Thymus (tissue), 11 donors: ENCODE measurements around the gene LDLRAD3. TPM values are rescaled to one million over a fixed set of nuclear protein-coding genes. Genes with fewer than 3 reads are reported as not detected.

Experiments
- DNase-seq, 9 donors: peaks; one replicate each; pipeline ENCODE4 v3.0.0-alpha.2; 2013; ENCODE audit warnings: low spot score in 9 of 9, low read depth in 6 of 9, missing footprints in 1 of 9
- H3K27ac ChIP-seq, 2 donors: one replicate each; pipeline ENCODE4 v1.5.1; 2013; ENCODE audit warnings: control low read depth in 1 of 2, low read depth in 1 of 2, low read length in 1 of 2, mild to moderate bottlenecking in 1 of 2, moderate library complexity in 1 of 2
- H3K27me3 ChIP-seq, 2 donors: one replicate each; pipeline ENCODE4 v1.5.1; 2013; ENCODE audit warnings: low read length in 1 of 2; ENCODE audit not compliant: control insufficient read depth in 2 of 2, insufficient read depth in 1 of 2
- H3K36me3 ChIP-seq, 2 donors: one replicate each; pipeline ENCODE4 v1.5.1; 2013; ENCODE audit warnings: low read length in 1 of 2, mild to moderate bottlenecking in 1 of 2, moderate library complexity in 1 of 2; ENCODE audit not compliant: control insufficient read depth in 2 of 2, insufficient read depth in 2 of 2
- H3K4me1 ChIP-seq, 2 donors: one replicate each; pipeline ENCODE4 v1.5.1; 2013; ENCODE audit warnings: low read length in 2 of 2; ENCODE audit not compliant: control insufficient read depth in 2 of 2, insufficient read depth in 2 of 2
- H3K4me3 ChIP-seq, 2 donors: one replicate each; pipeline ENCODE4 v1.5.1; 2013; ENCODE audit warnings: low read length in 2 of 2, control low read depth in 1 of 2, mild to moderate bottlenecking in 1 of 2
- H3K9me3 ChIP-seq, 2 donors: one replicate each; pipeline ENCODE4 v1.5.1; 2013; ENCODE audit warnings: low read length in 1 of 2, mild to moderate bottlenecking in 1 of 2; ENCODE audit not compliant: control insufficient read depth in 2 of 2, insufficient read depth in 1 of 2
- WGBS: extraction: QIAGEN DNeasy Blood & Tissue Kit; methylation state at CpG from one replicate; pipeline ENCODE4 v1.1.7; 2013; 5-methylcytosine and 5-hydroxymethylcytosine counted together
- polyA plus RNA-seq: library from polyadenylated mRNA; stranded (reverse); fragments of 200-250 nt; gene quantifications from one replicate; pipeline ENCODE4 v1.2.3, GENCODE V29; 2013
- total RNA-seq: library from RNA; stranded (reverse); fragments of 120-200 nt; gene quantifications from one replicate; pipeline ENCODE4 v1.2.4, GENCODE V29; 2013
- donor health status: healthy.

Gene LDLRAD3
- total and polyA plus RNA-seq, 2 donors, result 2.1 to 6.9 TPM

DNA sequence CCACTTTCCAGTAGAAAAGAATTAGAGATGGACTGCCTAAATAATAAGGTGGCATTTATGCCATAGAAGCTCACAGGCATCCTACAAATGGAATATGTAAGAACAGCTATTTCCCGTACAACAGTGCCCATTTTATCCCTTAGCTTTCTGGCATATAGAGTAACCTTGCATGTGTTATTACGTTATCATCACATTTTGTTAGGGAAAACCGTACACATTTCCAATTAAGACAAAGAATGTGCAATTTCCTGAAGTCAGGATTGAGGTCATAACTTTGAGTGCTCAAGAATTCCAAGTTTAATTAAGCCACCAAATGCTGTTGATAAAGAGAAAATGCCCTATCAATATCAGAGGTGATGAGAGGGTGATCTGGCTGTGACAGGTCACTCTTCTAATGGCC, 58.9 kb downstream of the LDLRAD3 start:
- no peak overlapping the region for H3K27ac ChIP-seq
- 95% methylated on average over 3 of the region's 3 CpGs for WGBS
- H3K4me1 ChIP-seq, result no peaks in the 10 kb centered on the region
- no peak overlapping the region for H3K4me3 ChIP-seq
- peaks cover 0 to 6% of the 10 kb centered on the region in 2 donors for H3K9me3 ChIP-seq
- no peak for DNase-seq
- peaks cover 0 to 2% of the 10 kb centered on the region in 2 donors for H3K27me3 ChIP-seq
- H3K36me3 ChIP-seq, result no peaks in the 10 kb centered on the region

- Histone ChIP-seq H3K4me1 (no peaks in the 10 kb centered on the region), H3K36me3 (no peaks in the 10 kb centered on the region), H3K9me3 (peaks cover 0 to 6% of the 10 kb centered on the region in 2 donors), H3K27me3 (no peaks in the 10 kb centered on the region), H3K4me3 (no peak overlapping the region), H3K27ac (no peak overlapping the region)
- WGBS, result 72% methylated on average over 3 of the region's 3 CpGs
- no peak for DNase-seq
Measured at GRCh38 chr11:36006556-36006955, 62.7 kb downstream of the LDLRAD3 start.

GRCh38 chr11:36007127-36007655, 63.3 kb downstream of the LDLRAD3 start:
- Histone ChIP-seq H3K4me1 (no peaks in the 10 kb centered on the region), H3K9me3 (peaks cover 0 to 6% of the 10 kb centered on the region in 2 donors), H3K4me3 (no peak overlapping the region), H3K27me3 (no peaks in the 10 kb centered on the region), H3K27ac (no peak overlapping the region), H3K36me3 (no peaks in the 10 kb centered on the region)
- no peak for DNase-seq
- WGBS, result 96% methylated on average over 8 of the region's 8 CpGs

- Histone ChIP-seq H3K27ac (peak overlapping the region in 1 of 2 donors; percentile 20), H3K36me3 (no peaks in the 10 kb centered on the region), H3K4me3 (no peak overlapping the region), H3K9me3 (peaks cover 0 to 6% of the 10 kb centered on the region in 2 donors), H3K4me1 (no peaks in the 10 kb centered on the region), H3K27me3 (no peaks in the 10 kb centered on the region)
- no peak for DNase-seq
- 88% methylated on average over 3 of the region's 3 CpGs for WGBS
Measured at GRCh38 chr11:36008584-36008983, 64.7 kb downstream of the LDLRAD3 start.

DNA sequence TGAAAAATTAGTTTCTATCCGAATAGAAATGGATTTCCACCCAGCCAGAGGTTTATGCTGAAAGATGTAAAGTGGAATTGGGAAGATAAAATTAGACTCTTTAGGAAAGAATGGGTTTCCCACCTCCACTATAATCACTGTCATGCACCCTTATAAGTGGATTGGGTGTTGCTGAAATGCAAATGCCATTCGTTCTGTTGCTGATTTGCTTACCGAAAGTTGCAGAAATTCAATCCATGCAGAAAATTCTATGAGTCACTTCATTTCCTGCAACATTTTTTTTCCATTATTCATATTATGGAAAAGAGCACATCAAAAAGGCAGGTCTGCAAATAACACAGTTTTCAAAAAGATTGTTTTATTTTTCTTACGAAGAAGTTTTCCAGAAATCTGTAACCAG, 65.6 kb downstream of the LDLRAD3 start:
- H3K36me3 ChIP-seq, result no peaks in the 10 kb centered on the region
- no peaks in the 10 kb centered on the region for H3K4me1 ChIP-seq
- H3K27ac ChIP-seq, result peak overlapping the region in 1 of 2 donors; percentile 32
- H3K9me3 ChIP-seq, result peaks cover 0 to 4% of the 10 kb centered on the region in 2 donors
- no peak for DNase-seq
- H3K27me3 ChIP-seq, result no peaks in the 10 kb centered on the region
- 88% methylated on average over 4 of the region's 4 CpGs for WGBS
- no peak overlapping the region for H3K4me3 ChIP-seq

- Histone ChIP-seq H3K4me3 (no peak overlapping the region), H3K36me3 (no peaks in the 10 kb centered on the region), H3K27ac (no peak overlapping the region), H3K4me1 (no peaks in the 10 kb centered on the region), H3K9me3 (no peaks in the 10 kb centered on the region), H3K27me3 (no peaks in the 10 kb centered on the region)
- no peak for DNase-seq
- 92% methylated on average over 2 of the region's 2 CpGs for WGBS
Measured at GRCh38 chr11:36010010-36010740, 66.3 kb downstream of the LDLRAD3 start.

GRCh38 chr11:36011574-36011973, 67.7 kb downstream of the LDLRAD3 start:
- DNase-seq, result no peak
- Histone ChIP-seq H3K36me3 (no peaks in the 10 kb centered on the region), H3K27ac (no peak overlapping the region), H3K9me3 (no peaks in the 10 kb centered on the region), H3K27me3 (no peaks in the 10 kb centered on the region), H3K4me3 (no peak overlapping the region), H3K4me1 (no peaks in the 10 kb centered on the region)
- WGBS, result 93% methylated on average over 5 of the region's 5 CpGs

- Histone ChIP-seq H3K4me3 (no peak overlapping the region), H3K4me1 (no peaks in the 10 kb centered on the region), H3K9me3 (no peaks in the 10 kb centered on the region), H3K27ac (no peak overlapping the region), H3K36me3 (no peaks in the 10 kb centered on the region), H3K27me3 (no peaks in the 10 kb centered on the region)
- 89% methylated on average over 5 of the region's 5 CpGs for WGBS
- no peak for DNase-seq
Measured at GRCh38 chr11:36012455-36012854, 68.6 kb downstream of the LDLRAD3 start.

DNA sequence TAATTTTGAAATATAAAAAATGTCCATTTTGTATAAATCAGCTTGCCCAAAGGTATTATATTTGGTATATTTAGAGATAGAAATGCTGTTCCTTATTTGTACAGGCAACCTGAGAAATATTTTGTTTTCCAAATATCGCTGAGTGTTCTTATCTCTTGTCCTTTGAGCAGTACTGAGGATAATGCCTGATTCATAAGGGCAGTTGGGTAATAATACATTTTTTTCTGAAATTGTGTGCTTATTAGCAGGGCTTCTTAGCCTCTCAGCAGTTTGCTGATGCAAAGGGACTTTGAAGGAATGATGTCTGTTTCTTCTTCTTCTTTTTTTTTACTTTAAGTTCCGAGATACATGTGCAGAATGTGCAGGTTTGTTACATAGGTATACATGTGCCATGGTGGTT, 69.1 kb downstream of the LDLRAD3 start:
- no peak for DNase-seq
- H3K9me3 ChIP-seq, result no peaks in the 10 kb centered on the region
- no peak overlapping the region for H3K27ac ChIP-seq
- H3K4me1 ChIP-seq, result no peaks in the 10 kb centered on the region
- WGBS, result 93% methylated on average over 2 of the region's 2 CpGs
- H3K4me3 ChIP-seq, result no peak overlapping the region
- H3K27me3 ChIP-seq, result no peaks in the 10 kb centered on the region
- no peaks in the 10 kb centered on the region for H3K36me3 ChIP-seq
